Stimulated activated naive B cell treated with anti-CD40 and anti-IgM and Interleukin-4, amounts not matched to agents 10 μg/mL and 1 μg/mL and 100 μg/mL, for 72 hours (primary cell): ENCODE data around the gene LIG4.
A peak's percentile ranks its signal among the peaks of the same experiment; 100 is the strongest.

Source experiments
- ATAC-seq, 2 donors: fragments of 150-1000 bp; cut with Tn5 transposase; replicated peaks; 2 replicates each; pipeline ENCODE4 v1.10.0; 2021; ENCODE audit warnings: moderate library complexity in 1 of 2
- DNase-seq: peaks from one replicate; pipeline ENCODE4 v3.0.0; 2021
- H3K27ac Mint-ChIP-seq: one replicate; pipeline ENCODE4 v1.8.0; 2022; ENCODE audit warnings: mild to moderate bottlenecking, mixed read lengths
- H3K27me3 Mint-ChIP-seq, 2 donors: one replicate each; pipeline ENCODE4 v1.8.0; 2022; ENCODE audit warnings: mixed read lengths in 2 of 2
- H3K36me3 Mint-ChIP-seq, 2 donors: one replicate each; pipeline ENCODE4 v1.8.0; 2022; ENCODE audit warnings: mixed read lengths in 2 of 2, mild to moderate bottlenecking in 1 of 2
- H3K4me1 Mint-ChIP-seq, 2 donors: one replicate each; pipeline ENCODE4 v1.8.0; 2022; ENCODE audit warnings: mixed read lengths in 2 of 2, mild to moderate bottlenecking in 1 of 2
- H3K4me3 Mint-ChIP-seq, 2 donors: one replicate each; pipeline ENCODE4 v1.8.0; 2022; ENCODE audit warnings: mild to moderate bottlenecking in 2 of 2, mixed read lengths in 2 of 2, moderate library complexity in 1 of 2
- H3K9me3 Mint-ChIP-seq, 2 donors: one replicate each; pipeline ENCODE4 v1.8.0; 2022; ENCODE audit warnings: mixed read lengths in 2 of 2, mild to moderate bottlenecking in 1 of 2

The LIG4 gene

GRCh38 chr13:108214441-108215271 lies 680 bp downstream of the LIG4 start:
- Mint-ChIP-seq H3K27me3 (no peaks in the 10 kb centered on the region), H3K27ac (peak overlapping the region; percentile 94), H3K4me1 (peaks cover 21 to 62% of the 10 kb centered on the region in 2 donors), H3K4me3 (peak overlapping the region; percentile 83 to 90), H3K36me3 (peaks cover 19 to 22% of the 10 kb centered on the region in 2 donors), H3K9me3 (peaks cover 3% of the 10 kb centered on the region in 2 donors)
- no peak for DNase-seq
- no peak for ATAC-seq

- Mint-ChIP-seq H3K27me3 (no peaks in the 10 kb centered on the region), H3K4me3 (peak overlapping the region; percentile 83 to 90), H3K4me1 (peaks cover 21 to 62% of the 10 kb centered on the region in 2 donors), H3K27ac (peak overlapping the region; percentile 94), H3K36me3 (peaks cover 24 to 29% of the 10 kb centered on the region in 2 donors), H3K9me3 (peaks cover 3 to 7% of the 10 kb centered on the region in 2 donors)
- ATAC-seq (no peak), DNase-seq (no peak)
These were observed 1.4 kb downstream of the LIG4 start for GRCh38 chr13:108213946-108214345.

GRCh38 chr13:108212886-108213285 lies 2.5 kb downstream of the LIG4 start:
- Mint-ChIP-seq H3K36me3 (peaks cover 27 to 31% of the 10 kb centered on the region in 2 donors), H3K4me3 (peak overlapping the region; percentile 22 to 44), H3K4me1 (peaks cover 25 to 61% of the 10 kb centered on the region in 2 donors), H3K27ac (peak overlapping the region; percentile 56), H3K27me3 (no peaks in the 10 kb centered on the region), H3K9me3 (peaks cover 3 to 7% of the 10 kb centered on the region in 2 donors)
- peak; percentile 6 to 12 for ATAC-seq
- no peak for DNase-seq

- no peaks in the 10 kb centered on the region for H3K27me3 Mint-ChIP-seq
- H3K4me1 Mint-ChIP-seq, result peaks cover 24 to 46% of the 10 kb centered on the region in 2 donors
- no peak overlapping the region for H3K27ac Mint-ChIP-seq
- DNase-seq (no peak), ATAC-seq (no peak)
- peaks cover 3 to 7% of the 10 kb centered on the region in 2 donors for H3K9me3 Mint-ChIP-seq
- H3K4me3 Mint-ChIP-seq, result no peak overlapping the region
- H3K36me3 Mint-ChIP-seq, result peaks cover 30 to 31% of the 10 kb centered on the region in 2 donors
These were observed 4.8 kb downstream of the LIG4 start for GRCh38 chr13:108210551-108210950.

- Mint-ChIP-seq H3K9me3 (peaks cover 2 to 8% of the 10 kb centered on the region in 2 donors), H3K4me3 (no peak overlapping the region), H3K36me3 (peaks cover 2 to 7% of the 10 kb centered on the region in 2 donors), H3K27ac (no peak overlapping the region), H3K27me3 (peaks cover 5 to 7% of the 10 kb centered on the region in 2 donors), H3K4me1 (peaks cover 3 to 6% of the 10 kb centered on the region in 2 donors)
- ATAC-seq (no peak), DNase-seq (no peak)
These were observed 14.4 kb downstream of the LIG4 start for GRCh38 chr13:108200781-108201398.

GRCh38 chr13:108195861-108196260 lies 19.5 kb downstream of the LIG4 start:
- no peak overlapping the region for H3K27ac Mint-ChIP-seq
- DNase-seq (no peak), ATAC-seq (no peak)
- peaks cover 2 to 17% of the 10 kb centered on the region in 2 donors for H3K36me3 Mint-ChIP-seq
- H3K27me3 Mint-ChIP-seq, result peaks cover 5 to 7% of the 10 kb centered on the region in 2 donors
- peaks cover 0 to 2% of the 10 kb centered on the region in 2 donors for H3K4me1 Mint-ChIP-seq
- no peak overlapping the region for H3K4me3 Mint-ChIP-seq
- peaks cover 9 to 15% of the 10 kb centered on the region in 2 donors for H3K9me3 Mint-ChIP-seq

- Mint-ChIP-seq H3K4me3 (no peak overlapping the region), H3K9me3 (peaks cover 9 to 15% of the 10 kb centered on the region in 2 donors), H3K27ac (peak overlapping the region; percentile 9), H3K4me1 (peaks cover 0 to 2% of the 10 kb centered on the region in 2 donors), H3K36me3 (peaks cover 2 to 17% of the 10 kb centered on the region in 2 donors), H3K27me3 (peaks cover 5 to 7% of the 10 kb centered on the region in 2 donors)
- DNase-seq (no peak), ATAC-seq (no peak)
These were observed 20.2 kb downstream of the LIG4 start for GRCh38 chr13:108195146-108195545.

GRCh38 chr13:108194435-108194936 lies 20.9 kb downstream of the LIG4 start:
- Mint-ChIP-seq H3K36me3 (peaks cover 2 to 14% of the 10 kb centered on the region in 2 donors), H3K4me1 (peaks cover 0 to 2% of the 10 kb centered on the region in 2 donors), H3K4me3 (no peak overlapping the region), H3K27ac (no peak overlapping the region), H3K27me3 (peaks cover under 1 to 1% of the 10 kb centered on the region in 2 donors), H3K9me3 (peaks cover 9 to 11% of the 10 kb centered on the region in 2 donors)
- DNase-seq (no peak), ATAC-seq (no peak)

- no peaks in the 10 kb centered on the region for H3K27me3 Mint-ChIP-seq
- peaks cover 0 to 2% of the 10 kb centered on the region in 2 donors for H3K4me1 Mint-ChIP-seq
- no peak overlapping the region for H3K4me3 Mint-ChIP-seq
- ATAC-seq (no peak), DNase-seq (no peak)
- no peak overlapping the region for H3K27ac Mint-ChIP-seq
- H3K9me3 Mint-ChIP-seq, result peaks cover 8 to 9% of the 10 kb centered on the region in 2 donors
- H3K36me3 Mint-ChIP-seq, result peaks cover under 1 to 11% of the 10 kb centered on the region in 2 donors
These were observed 21.5 kb downstream of the LIG4 start for GRCh38 chr13:108193806-108194205.

GRCh38 chr13:108190897-108191296 lies 24.4 kb downstream of the LIG4 start:
- Mint-ChIP-seq H3K9me3 (peaks cover 7% of the 10 kb centered on the region in 2 donors), H3K4me3 (no peak overlapping the region), H3K27me3 (no peaks in the 10 kb centered on the region), H3K36me3 (peaks cover 0 to 10% of the 10 kb centered on the region in 2 donors), H3K27ac (no peak overlapping the region), H3K4me1 (peaks cover 2 to 5% of the 10 kb centered on the region in 2 donors)
- ATAC-seq (no peak), DNase-seq (no peak)

- no peak for DNase-seq
- H3K36me3 Mint-ChIP-seq, result no peaks in the 10 kb centered on the region
- no peak for ATAC-seq
- H3K27me3 Mint-ChIP-seq, result no peaks in the 10 kb centered on the region
- no peak overlapping the region for H3K4me3 Mint-ChIP-seq
- no peak overlapping the region for H3K27ac Mint-ChIP-seq
- no peaks in the 10 kb centered on the region for H3K9me3 Mint-ChIP-seq
- peaks cover 14 to 23% of the 10 kb centered on the region in 2 donors for H3K4me1 Mint-ChIP-seq
These were observed 27.1 kb downstream of the LIG4 start for GRCh38 chr13:108188260-108188659.

GRCh38 chr13:108185223-108185622 lies 30.1 kb downstream of the LIG4 start:
- Mint-ChIP-seq H3K9me3 (no peaks in the 10 kb centered on the region), H3K27me3 (no peaks in the 10 kb centered on the region), H3K4me3 (peak overlapping the region in 1 of 2 donors; percentile 30), H3K36me3 (no peaks in the 10 kb centered on the region), H3K4me1 (peaks cover 15 to 26% of the 10 kb centered on the region in 2 donors), H3K27ac (peak overlapping the region; percentile 88)
- DNase-seq (no peak), ATAC-seq (peak; percentile 64 to 72)

GRCh38 chr13:108182652-108183051 lies 32.7 kb downstream of the LIG4 start:
- Mint-ChIP-seq H3K36me3 (no peaks in the 10 kb centered on the region), H3K27me3 (no peaks in the 10 kb centered on the region), H3K27ac (no peak overlapping the region), H3K4me1 (peaks cover 15 to 26% of the 10 kb centered on the region in 2 donors), H3K9me3 (peaks cover 0 to 2% of the 10 kb centered on the region in 2 donors), H3K4me3 (no peak overlapping the region)
- DNase-seq, result no peak
- no peak for ATAC-seq

GRCh38 chr13:108178078-108178477 lies 37.3 kb downstream of the LIG4 start:
- Mint-ChIP-seq H3K27me3 (no peaks in the 10 kb centered on the region), H3K4me3 (no peak overlapping the region), H3K4me1 (peaks cover 0 to 1% of the 10 kb centered on the region in 2 donors), H3K9me3 (peaks cover 6 to 7% of the 10 kb centered on the region in 2 donors), H3K27ac (no peak overlapping the region), H3K36me3 (no peaks in the 10 kb centered on the region)
- DNase-seq (no peak), ATAC-seq (no peak)
